Activated CD4-positive, alpha-beta T cell treated with anti-CD3 and anti-CD28 coated beads, Interleukin-2, amount 10 ng/mL, durations not matched to agents 24 days and 14 days (primary cell): Measurements from ENCODE around the gene NARF. TPM values are rescaled to one million over a fixed set of nuclear protein-coding genes. Genes with fewer than 3 reads are reported as not detected.
"Not testable (repeated sequence)": the region's sequence is repeated elsewhere in the genome, so short reads cannot be mapped to it uniquely, and the experiment has no call there.

Source experiments
- DNase-seq: peaks from one replicate; pipeline ENCODE4 v3.0.0; 2022
- H3K27ac Mint-ChIP-seq: one replicate; pipeline ENCODE4 v1.8.0; 2022; ENCODE audit warnings: mild to moderate bottlenecking, mixed read lengths
- H3K27me3 Mint-ChIP-seq: one replicate; pipeline ENCODE4 v1.8.0; 2022; ENCODE audit warnings: mixed read lengths
- H3K36me3 Mint-ChIP-seq: one replicate; pipeline ENCODE4 v1.8.0; 2022; ENCODE audit warnings: low read depth, mild to moderate bottlenecking, mixed read lengths
- H3K4me1 Mint-ChIP-seq: one replicate; pipeline ENCODE4 v1.8.0; 2021; ENCODE audit warnings: mixed read lengths
- H3K4me3 Mint-ChIP-seq: one replicate; pipeline ENCODE4 v1.8.0; 2022; ENCODE audit warnings: mild to moderate bottlenecking, moderate library complexity, mixed read lengths
- H3K9me3 Mint-ChIP-seq: one replicate; pipeline ENCODE4 v1.8.0; 2021; ENCODE audit warnings: mixed read lengths
- intact Hi-C: fragments of 100-400 bp; cut with micrococcal nuclease; formaldehyde crosslinking; loops from one replicate; pipeline ENCODE4 v1.15.1; 2023
- total RNA-seq: library from RNA; stranded (reverse); gene quantifications from 2 replicates; pipeline ENCODE4 v1.2.3, GENCODE V29; 2022

Gene NARF
- 99.7 and 101 TPM in 2 replicates for total RNA-seq

- intact Hi-C loops, result loop anchor here (1.0 to 10.0 kb wide), 6 partner anchors 8 to 296 kb away; partner anchors contain the start of genes CYBC1, FOXK2 and TBCD
- H3K27ac Mint-ChIP-seq, result peak within 1 kb of the TSS; percentile 98
- peak; percentile 99 for DNase-seq
- peaks cover 40% of the 10 kb centered on the region for H3K36me3 Mint-ChIP-seq
- H3K4me1 Mint-ChIP-seq, result peaks cover 38% of the 10 kb centered on the region
- H3K9me3 Mint-ChIP-seq, result no peaks in the 10 kb centered on the region
- H3K27me3 Mint-ChIP-seq, result no peaks in the 10 kb centered on the region
- H3K4me3 Mint-ChIP-seq, result peak within 1 kb of the TSS; percentile 93
Observed at GRCh38 chr17:82458179-82458884, at the start of gene NARF. TSS of gene NARF (plus strand) at chr17:82458741. CDS start at chr17:82458804, 63 bp downstream.

- H3K27ac Mint-ChIP-seq, result no peak overlapping the region
- no peak overlapping the region for H3K4me3 Mint-ChIP-seq
- no peaks in the 10 kb centered on the region for H3K9me3 Mint-ChIP-seq
- no peaks in the 10 kb centered on the region for H3K27me3 Mint-ChIP-seq
- DNase-seq, result no peak
- peaks cover 17% of the 10 kb centered on the region for H3K36me3 Mint-ChIP-seq
- intact Hi-C loops, result no loop called here
- H3K4me1 Mint-ChIP-seq, result peaks cover 5% of the 10 kb centered on the region
Observed at GRCh38 chr17:82408938-82409318, 49.6 kb upstream of the NARF start.

GRCh38 chr17:82410014-82410716 lies 48.4 kb upstream of the NARF start:
- H3K27me3 Mint-ChIP-seq, result no peaks in the 10 kb centered on the region
- intact Hi-C loops, result loop anchor here (10.0 kb wide), 1 partner anchor 175 kb away; no protein-coding TSS in a partner anchor
- H3K4me3 Mint-ChIP-seq, result no peak overlapping the region
- H3K27ac Mint-ChIP-seq, result no peak overlapping the region
- peaks cover 11% of the 10 kb centered on the region for H3K4me1 Mint-ChIP-seq
- H3K36me3 Mint-ChIP-seq, result peaks cover 18% of the 10 kb centered on the region
- no peak for DNase-seq
- no peaks in the 10 kb centered on the region for H3K9me3 Mint-ChIP-seq

GRCh38 chr17:82411396-82412053 lies 47.0 kb upstream of the NARF start:
- Mint-ChIP-seq H3K27ac (no peak overlapping the region), H3K27me3 (no peaks in the 10 kb centered on the region), H3K9me3 (no peaks in the 10 kb centered on the region), H3K4me3 (no peak overlapping the region), H3K4me1 (peaks cover 12% of the 10 kb centered on the region), H3K36me3 (peaks cover 17% of the 10 kb centered on the region)
- intact Hi-C loops, result loop anchor here (10.0 kb wide), 1 partner anchor 177 kb away; no protein-coding TSS in a partner anchor
- DNase-seq, result no peak

DNA sequence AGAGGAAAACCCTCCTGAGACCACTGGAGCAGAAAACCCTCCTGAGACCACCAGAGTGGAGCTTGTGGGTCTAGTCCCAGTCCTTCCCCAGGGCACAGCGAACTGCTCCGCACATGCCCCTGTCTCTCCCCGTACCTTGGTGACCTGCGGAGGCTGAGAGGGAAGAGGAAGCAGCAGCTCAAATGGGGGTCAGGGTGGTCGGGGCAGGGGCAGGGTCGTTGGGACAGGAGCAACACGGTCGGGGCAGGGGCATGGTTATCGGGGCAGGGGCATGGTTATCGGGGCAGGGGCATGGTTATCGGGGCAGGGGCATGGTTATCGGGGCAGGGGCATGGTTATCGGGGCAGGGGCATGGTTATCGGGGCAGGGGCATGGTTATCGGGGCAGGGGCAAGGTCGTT lies 46.5 kb upstream of the NARF start:
- H3K4me3 Mint-ChIP-seq, H3K27ac Mint-ChIP-seq, H3K27me3 Mint-ChIP-seq, DNase-seq, H3K9me3 Mint-ChIP-seq: not testable (repeated sequence)
- H3K4me1 Mint-ChIP-seq, result peaks cover 12% of the 10 kb centered on the region
- intact Hi-C loops, result loop anchor here (10.0 kb wide), 1 partner anchor 177 kb away; no protein-coding TSS in a partner anchor
- H3K36me3 Mint-ChIP-seq, result peaks cover 17% of the 10 kb centered on the region

GRCh38 chr17:82412535-82413520 lies 45.7 kb upstream of the NARF start:
- Mint-ChIP-seq H3K27me3 (no peaks in the 10 kb centered on the region), H3K4me1 (peaks cover 10% of the 10 kb centered on the region), H3K27ac (no peak overlapping the region), H3K9me3 (no peaks in the 10 kb centered on the region), H3K4me3 (no peak overlapping the region), H3K36me3 (peaks cover 14% of the 10 kb centered on the region)
- no peak for DNase-seq
- intact Hi-C loops, result loop anchor here (10.0 kb wide), 1 partner anchor 178 kb away; no protein-coding TSS in a partner anchor

DNA sequence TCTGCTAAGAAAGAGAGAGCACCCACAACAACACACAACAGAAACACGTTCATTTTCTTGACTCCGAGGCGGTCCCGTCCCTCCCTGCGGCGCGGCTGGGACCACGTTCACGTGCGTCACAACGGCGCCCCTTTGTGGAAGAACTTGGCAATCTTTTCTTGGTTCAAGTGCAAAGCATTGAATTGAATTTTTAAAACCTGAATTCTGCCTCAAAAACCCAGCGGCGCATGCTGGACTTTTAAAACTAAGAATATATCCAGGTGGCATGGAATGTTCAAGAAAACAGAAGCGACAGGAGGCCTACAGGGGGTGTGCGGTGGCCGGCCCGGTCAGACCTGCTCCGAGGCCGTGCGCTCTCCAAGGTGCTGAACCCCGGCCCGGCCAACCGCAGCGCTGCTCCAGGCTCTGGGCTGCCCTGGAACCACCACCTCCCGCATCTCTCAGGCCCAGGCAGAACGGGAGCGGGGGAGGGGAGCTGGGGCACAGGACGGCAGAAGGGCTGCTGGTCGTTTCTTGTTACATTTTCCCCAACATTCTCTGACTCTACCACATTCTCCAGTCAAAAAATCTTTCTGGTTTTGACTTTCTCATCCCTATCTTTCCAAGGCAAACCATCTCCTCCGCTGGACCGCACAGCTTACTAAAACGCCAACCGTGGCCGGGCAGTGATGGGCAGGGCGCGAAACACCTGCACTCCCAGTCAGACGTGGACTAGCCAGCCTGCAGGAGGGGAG lies 43.8 kb upstream of the NARF start:
- Mint-ChIP-seq H3K36me3 (peaks cover 11% of the 10 kb centered on the region), H3K9me3 (no peaks in the 10 kb centered on the region), H3K27me3 (no peaks in the 10 kb centered on the region), H3K4me1 (peaks cover 15% of the 10 kb centered on the region), H3K4me3 (peak overlapping the region; percentile 34), H3K27ac (no peak overlapping the region)
- DNase-seq, result peak; percentile 93
- intact Hi-C loops, result loop anchor here (1.0 to 10.0 kb wide), 3 partner anchors 62 to 180 kb away; no protein-coding TSS in a partner anchor

DNA sequence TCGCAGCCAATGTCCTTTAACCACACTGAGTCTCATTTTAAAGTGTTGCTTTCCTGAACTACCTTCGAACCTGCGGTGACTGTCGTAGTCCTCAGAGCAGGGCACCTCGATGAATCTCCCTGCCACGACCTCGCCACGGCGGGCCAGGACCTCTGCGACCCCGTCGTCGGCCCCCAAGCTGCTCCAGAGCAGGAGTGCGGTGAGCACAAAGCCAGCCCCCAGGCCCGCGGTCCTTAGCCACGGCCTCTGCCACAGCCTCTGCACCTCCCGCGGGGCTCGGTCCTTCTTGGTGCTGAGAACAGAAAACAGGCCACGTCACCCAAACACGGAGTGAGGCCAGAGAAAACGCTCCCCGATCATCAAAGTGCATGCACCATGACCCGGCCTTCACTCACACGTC lies 43.2 kb upstream of the NARF start:
- no peak for DNase-seq
- no peaks in the 10 kb centered on the region for H3K27me3 Mint-ChIP-seq
- peaks cover 20% of the 10 kb centered on the region for H3K4me1 Mint-ChIP-seq
- intact Hi-C loops, result loop anchor here (2.0 to 10.0 kb wide), 2 partner anchors 123 to 181 kb away; no protein-coding TSS in a partner anchor
- H3K9me3 Mint-ChIP-seq, result no peaks in the 10 kb centered on the region
- peak overlapping the region; percentile 57 for H3K27ac Mint-ChIP-seq
- peaks cover 18% of the 10 kb centered on the region for H3K36me3 Mint-ChIP-seq
- peak overlapping the region; percentile 34 for H3K4me3 Mint-ChIP-seq

DNA sequence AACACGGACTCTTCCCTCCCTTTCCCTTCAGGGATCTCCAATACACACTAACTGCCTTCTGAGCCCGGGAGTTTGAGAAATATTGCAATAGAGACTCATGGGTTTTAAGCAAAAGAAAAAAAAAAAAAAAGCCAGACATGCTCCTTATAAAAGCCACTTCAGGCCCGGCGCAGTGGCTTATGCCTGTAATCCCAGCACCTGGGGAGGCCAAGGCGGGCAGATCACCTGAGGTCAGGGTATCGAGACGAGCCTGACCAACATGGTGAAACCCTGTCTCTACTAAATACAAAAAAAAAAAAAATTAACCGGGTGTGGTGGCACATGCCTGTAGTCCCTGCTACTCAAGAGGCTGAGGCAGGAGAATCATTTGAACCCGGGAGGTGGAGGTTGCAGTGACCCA lies 42.8 kb upstream of the NARF start:
- peaks cover 21% of the 10 kb centered on the region for H3K36me3 Mint-ChIP-seq
- intact Hi-C loops, result loop anchor here (2.0 to 10.0 kb wide), 2 partner anchors 123 to 181 kb away; no protein-coding TSS in a partner anchor
- H3K9me3 Mint-ChIP-seq, result no peaks in the 10 kb centered on the region
- DNase-seq, result no peak
- no peaks in the 10 kb centered on the region for H3K27me3 Mint-ChIP-seq
- H3K4me1 Mint-ChIP-seq, result peaks cover 21% of the 10 kb centered on the region
- H3K4me3 Mint-ChIP-seq, result no peak overlapping the region
- peak overlapping the region; percentile 57 for H3K27ac Mint-ChIP-seq

GRCh38 chr17:82416264-82416663 lies 42.3 kb upstream of the NARF start:
- H3K36me3 Mint-ChIP-seq, result peaks cover 26% of the 10 kb centered on the region
- H3K9me3 Mint-ChIP-seq, result no peaks in the 10 kb centered on the region
- no peaks in the 10 kb centered on the region for H3K27me3 Mint-ChIP-seq
- no peak for DNase-seq
- H3K4me3 Mint-ChIP-seq, result no peak overlapping the region
- H3K27ac Mint-ChIP-seq, result no peak overlapping the region
- peaks cover 22% of the 10 kb centered on the region for H3K4me1 Mint-ChIP-seq
- intact Hi-C loops, result loop anchor here (10.0 kb wide), 1 partner anchor 181 kb away; no protein-coding TSS in a partner anchor

GRCh38 chr17:82416771-82417170 lies 41.8 kb upstream of the NARF start:
- no peak overlapping the region for H3K4me3 Mint-ChIP-seq
- peaks cover 30% of the 10 kb centered on the region for H3K36me3 Mint-ChIP-seq
- H3K4me1 Mint-ChIP-seq, result peaks cover 22% of the 10 kb centered on the region
- DNase-seq, result no peak
- intact Hi-C loops, result loop anchor here (10.0 kb wide), 1 partner anchor 182 kb away; no protein-coding TSS in a partner anchor
- H3K27me3 Mint-ChIP-seq, result no peaks in the 10 kb centered on the region
- no peak overlapping the region for H3K27ac Mint-ChIP-seq
- H3K9me3 Mint-ChIP-seq, result no peaks in the 10 kb centered on the region
